Activated CD4-positive, CD25-positive, alpha-beta regulatory T cell treated with anti-CD3 and anti-CD28 coated beads, Interleukin-2, amount 50 U/mL, for 16 hours (primary cell): ENCODE data around the gene SVOPL.

Source experiments
- DNase-seq: peaks from one replicate; pipeline ENCODE4 v3.0.0-alpha.2; 2020; ENCODE audit warnings: low read depth, low spot score

SVOPL gene

GRCh38 chr7:138563808-138564207 is 137.4 kb downstream of the SVOPL start:
- no peak for DNase-seq

GRCh38 chr7:138559448-138559847 is 141.7 kb downstream of the SVOPL start:
- no peak for DNase-seq

GRCh38 chr7:138556771-138557484 is 144.2 kb downstream of the SVOPL start:
- no peak for DNase-seq

GRCh38 chr7:138555684-138556083 is 145.5 kb downstream of the SVOPL start:
- DNase-seq = no peak

- DNase-seq = no peak
Observed at GRCh38 chr7:138554674-138555073, 146.5 kb downstream of the SVOPL start.

- no peak for DNase-seq
Observed at GRCh38 chr7:138553805-138554204, 147.4 kb downstream of the SVOPL start.

- no peak for DNase-seq
Observed at GRCh38 chr7:138551102-138551501, 150.1 kb downstream of the SVOPL start.

- no peak for DNase-seq
Observed at GRCh38 chr7:138550337-138550736, 150.8 kb downstream of the SVOPL start.

GRCh38 chr7:138549082-138549481 is 152.1 kb downstream of the SVOPL start:
- no peak for DNase-seq

GRCh38 chr7:138546829-138547228 is 154.3 kb downstream of the SVOPL start:
- no peak for DNase-seq

GRCh38 chr7:138546064-138546619 is 155.0 kb downstream of the SVOPL start:
- no peak for DNase-seq

GRCh38 chr7:138545123-138545522 is 156.0 kb downstream of the SVOPL start:
- no peak for DNase-seq
